Stimulated activated CD8-positive, alpha-beta memory T cell treated with anti-CD3 and anti-CD28 coated beads, Interleukin-4, amount 100 ng/mL, for 48 hours (primary cell): ENCODE data around the gene SULT1B1.

Experiments
- DNase-seq: peaks from one replicate; pipeline ENCODE4 v3.0.0-alpha.2; 2020

Gene SULT1B1

DNA sequence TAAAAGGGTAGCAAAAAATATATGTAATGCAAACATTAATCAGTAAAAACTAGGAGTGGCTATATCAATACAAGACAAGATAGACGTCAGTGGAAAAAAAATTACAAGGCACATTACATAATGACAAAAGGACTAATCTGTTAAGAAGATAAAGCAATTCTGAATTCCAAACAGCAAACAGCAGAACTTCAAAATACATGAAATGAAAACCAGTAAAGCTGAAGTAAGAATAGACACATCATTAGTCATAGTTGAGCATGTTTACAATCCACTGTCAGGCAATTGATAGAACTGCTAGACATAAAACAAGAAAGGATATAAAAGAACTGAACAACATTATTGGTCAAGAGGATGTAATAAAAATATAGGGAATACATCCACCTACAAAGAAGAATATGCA is 12.2 kb downstream of the SULT1B1 start:
- DNase-seq, result no peak

DNA sequence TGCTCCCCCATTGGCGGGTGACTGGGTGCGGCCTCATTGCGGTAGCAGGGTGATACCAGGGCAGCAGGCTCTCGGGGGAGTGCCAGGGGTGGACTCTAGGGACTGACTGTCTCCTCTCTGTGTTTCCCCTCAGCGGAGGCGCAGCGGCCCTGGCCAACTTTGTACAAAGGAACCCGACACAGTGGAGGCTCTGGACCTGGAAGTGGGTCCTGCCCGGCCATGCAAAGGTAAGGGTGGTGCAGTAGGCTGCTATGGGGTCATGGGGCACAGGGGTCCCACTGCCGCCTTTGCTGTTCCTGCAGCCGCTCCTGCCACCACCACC is 16.3 kb downstream of the SULT1B1 start:
- no peak for DNase-seq

DNA sequence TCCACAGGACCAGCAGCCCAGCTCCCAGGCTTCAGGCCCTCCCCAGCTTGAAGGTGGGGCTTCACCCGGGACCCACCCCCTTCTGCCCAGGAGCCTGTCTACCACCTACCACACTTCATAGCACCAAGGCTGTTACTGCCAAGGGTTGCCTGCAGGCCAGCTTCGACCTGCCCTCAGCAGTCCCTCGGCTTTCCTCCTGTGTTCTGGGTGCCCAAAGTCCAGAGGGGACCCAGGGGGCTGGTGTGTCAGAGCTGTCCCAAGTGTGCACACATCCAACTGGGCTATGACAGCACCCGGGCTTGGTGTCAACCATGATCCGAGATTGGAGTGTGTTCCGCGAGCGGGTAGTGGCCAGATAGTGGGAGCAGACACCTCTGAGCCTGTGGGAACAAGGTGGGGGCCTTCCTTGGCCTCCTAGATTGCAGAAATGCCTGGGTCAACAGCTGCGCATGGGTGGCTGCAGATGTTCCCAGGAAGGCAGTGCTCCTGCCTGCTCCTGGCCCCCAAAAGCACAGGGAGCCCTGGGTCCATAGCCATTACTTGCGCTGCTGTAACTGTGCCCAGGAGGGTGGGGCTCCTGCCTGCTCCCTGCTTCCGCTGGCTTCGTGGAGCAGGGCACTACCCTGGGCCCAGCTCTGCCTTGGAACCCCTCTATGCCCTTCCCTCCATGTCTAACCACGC is 16.8 kb downstream of the SULT1B1 start:
- DNase-seq, result no peak

DNA sequence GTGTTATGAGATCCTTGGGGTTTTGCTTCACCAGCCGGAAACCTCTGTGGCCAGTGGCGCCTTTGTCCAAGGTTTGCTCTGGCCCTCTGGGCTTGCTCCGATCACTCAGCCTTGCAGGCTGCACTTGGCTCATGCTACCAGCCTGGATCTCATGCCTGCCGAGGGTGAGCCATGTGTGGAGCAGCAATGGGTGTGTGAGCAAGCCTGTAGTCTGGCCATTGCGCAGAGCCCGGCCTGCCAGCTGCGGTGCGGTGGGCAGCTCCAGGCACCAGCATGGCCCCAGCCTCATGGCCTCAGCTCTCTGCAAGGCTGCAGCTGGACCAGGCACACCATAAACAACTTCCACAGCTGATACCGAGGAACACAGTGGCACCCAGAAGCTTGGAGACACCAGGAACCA is 17.8 kb downstream of the SULT1B1 start:
- DNase-seq, result no peak

DNA sequence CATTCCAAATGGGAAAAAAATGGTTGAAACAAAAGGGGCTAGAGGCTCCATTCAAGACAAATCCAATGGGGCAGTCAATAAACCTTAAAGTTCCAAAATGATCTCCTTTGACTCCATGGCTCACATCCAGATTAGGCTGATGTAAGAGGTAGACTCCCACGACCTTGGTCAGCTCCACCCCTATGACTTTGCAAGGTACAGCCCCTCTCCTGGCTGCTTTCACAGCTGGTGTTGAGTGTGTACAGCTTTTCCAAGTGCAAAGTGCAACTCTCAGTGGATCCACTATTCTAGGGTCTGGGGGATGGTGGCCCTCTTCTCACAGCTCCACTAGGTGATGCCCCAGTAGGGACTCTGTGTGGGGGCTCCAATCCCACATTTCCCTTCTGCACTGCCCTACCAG is 21.5 kb downstream of the SULT1B1 start:
- no peak for DNase-seq

DNA sequence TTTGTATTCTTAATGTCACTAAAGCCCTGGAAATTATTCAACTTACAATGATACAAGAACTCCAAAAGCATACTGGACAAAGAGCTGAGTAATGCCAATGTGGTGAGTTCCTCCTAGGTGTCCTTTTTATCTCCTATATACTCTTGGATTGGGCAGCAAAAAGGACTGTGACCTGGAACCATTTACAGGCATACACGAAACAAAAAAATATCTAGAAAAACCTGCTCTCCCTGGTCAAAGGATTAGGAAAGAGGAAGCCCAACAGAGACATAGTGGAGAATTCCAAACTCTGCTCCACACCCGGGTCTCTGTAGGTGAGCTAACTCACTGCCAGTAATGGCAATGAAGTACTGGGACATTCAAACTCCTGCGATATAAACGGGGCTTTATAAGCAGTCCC is 25.3 kb downstream of the SULT1B1 start:
- no peak for DNase-seq

DNA sequence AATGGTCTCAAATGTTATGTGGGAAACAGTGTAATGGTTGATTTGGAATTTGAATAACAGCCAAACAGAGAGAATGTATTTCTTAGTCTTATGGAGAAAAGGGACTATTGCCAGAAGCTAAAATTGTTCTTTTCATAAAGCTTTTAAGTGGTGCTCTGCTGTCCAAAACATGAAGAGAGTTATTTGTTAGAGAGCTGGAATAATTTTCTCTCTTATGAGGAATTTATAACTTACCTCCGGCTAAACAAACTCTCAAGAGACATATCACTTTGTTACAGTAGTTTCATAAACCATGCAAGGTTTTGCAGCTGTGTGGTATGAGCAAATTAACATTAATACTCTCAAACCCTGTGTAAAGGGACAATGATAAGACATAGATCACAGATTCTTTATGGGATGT is 28.6 kb downstream of the SULT1B1 start:
- no peak for DNase-seq

DNA sequence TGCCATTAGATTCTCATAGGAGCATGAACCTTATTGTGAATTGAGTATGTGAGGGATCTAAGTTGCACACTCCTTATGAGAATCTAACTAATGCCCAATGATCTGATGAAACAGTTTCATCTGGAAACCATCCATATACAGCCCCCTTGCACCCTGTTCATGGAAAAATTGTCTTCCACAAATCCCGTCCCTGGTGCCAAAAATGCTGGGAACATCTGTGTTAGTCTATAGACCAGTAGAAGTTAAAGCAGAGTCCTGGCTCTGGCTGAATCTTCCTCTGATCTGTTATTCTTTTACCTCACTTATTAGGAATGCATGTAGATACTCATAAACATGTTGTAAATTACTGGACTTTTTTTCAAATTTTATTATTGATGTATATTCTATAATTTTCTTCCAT is 29.2 kb downstream of the SULT1B1 start:
- DNase-seq, result no peak

DNA sequence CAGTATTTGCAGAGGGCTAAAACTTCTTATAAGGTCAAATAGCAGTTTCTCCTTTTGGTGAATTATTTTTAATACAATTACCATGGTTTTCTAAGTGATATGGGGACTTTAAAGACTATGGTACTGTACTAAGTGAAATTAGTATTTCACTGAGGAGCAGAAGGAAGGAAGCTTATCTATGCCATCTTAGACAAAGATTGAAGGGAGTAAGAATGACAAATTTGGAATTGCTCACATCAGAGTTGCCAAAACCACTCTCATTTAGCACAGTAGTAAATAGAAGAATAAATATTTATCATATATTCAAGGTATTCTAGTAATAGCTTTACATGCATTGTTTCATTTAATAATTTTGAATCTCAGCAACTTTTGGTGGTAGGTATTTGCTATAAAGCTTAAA is 30.4 kb downstream of the SULT1B1 start:
- DNase-seq, result no peak

DNA sequence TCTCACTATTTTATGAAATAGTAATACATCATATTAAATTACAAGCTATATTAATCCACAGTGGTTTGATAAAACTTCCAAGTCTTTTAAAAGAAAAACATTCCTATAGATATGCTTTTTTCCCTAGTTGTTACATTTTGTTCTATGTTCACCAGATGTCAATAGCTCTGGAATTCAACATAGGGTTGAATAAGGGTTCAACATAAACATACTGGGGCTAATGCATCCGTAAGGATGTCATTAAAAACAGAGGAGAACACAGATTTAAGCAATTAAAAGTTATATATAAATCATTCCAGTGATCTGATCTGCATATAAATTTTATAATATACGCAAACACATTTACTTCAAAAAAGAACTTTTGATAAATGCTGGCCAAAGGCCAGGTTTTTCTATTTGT is 32.5 kb downstream of the SULT1B1 start:
- DNase-seq, result no peak

DNA sequence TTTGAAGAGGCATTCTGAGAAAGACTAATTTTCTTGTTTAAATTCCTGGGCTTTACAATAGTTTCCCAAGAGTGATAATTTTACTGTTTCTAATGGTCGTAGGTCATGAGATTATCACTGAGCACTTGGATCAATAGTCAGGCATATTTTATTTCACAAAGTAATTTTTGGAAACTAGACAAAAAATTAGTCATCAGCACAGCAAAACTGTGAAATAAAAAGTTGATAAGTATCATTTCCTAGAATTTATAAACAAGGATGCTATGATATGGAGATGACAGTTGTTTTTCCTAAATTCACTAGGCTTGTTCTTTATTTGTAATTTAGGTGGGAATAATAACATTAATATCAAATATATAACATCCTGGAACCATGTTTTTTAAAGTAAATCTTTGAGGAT is 33.0 kb downstream of the SULT1B1 start:
- DNase-seq, result no peak

DNA sequence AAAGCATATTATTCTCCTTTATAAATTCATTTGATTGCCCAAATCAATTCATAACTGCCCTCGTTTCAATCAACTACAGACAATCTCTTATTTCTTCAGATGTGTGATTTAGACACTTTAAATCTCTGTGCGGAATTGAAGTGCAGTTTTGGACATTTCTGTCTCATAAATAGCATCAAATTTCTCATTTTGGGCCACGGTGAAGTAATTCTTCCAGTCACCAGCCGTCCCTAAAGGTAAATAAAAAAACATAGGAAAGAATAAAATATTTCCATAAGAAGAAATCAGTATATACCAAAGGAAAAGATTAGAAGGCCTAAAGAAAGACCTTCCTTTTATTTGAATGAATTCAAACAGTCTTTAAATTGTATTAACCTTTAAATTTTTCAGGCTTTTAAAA is 33.4 kb downstream of the SULT1B1 start:
- no peak for DNase-seq

DNA sequence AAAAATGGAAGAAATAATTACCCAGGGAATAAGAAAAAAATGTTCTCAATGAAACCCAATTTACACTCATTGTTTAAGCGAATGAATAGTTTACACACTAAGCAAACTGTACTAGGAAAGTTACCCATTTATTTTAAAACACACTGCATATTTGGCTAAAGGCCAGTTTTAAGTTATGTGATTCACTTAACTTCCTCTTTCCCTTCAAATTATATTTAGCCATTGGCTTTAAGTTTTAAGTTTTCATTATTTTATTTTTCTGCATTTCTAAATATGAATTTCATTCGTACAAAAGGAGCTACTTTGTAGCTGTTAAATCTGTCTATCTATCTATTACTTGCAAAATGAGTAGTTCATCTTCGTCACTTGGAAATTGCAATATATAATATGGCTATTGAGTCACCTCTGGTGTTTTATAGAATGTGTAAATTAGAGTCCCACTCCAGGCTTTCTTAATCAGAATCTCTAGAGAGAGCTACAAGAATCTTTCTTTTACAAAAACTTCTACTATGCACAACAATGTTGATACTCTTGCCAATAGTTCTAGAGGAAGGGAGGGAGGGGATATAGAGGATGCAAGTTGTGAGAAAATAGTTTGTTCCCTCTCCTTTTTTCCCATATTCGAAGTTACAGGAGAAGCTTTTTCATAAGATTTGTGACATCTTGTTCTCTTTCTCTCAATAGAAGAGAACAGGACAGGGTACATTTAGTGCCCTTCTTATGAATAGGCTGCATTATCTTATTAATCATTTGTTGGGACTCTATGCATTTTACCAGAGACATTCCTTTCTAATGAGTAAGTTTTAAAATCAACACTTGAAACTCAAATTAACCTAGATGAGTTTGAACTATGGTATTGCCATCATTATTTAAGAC is 41.8 kb downstream of the SULT1B1 start:
- no peak for DNase-seq

DNA sequence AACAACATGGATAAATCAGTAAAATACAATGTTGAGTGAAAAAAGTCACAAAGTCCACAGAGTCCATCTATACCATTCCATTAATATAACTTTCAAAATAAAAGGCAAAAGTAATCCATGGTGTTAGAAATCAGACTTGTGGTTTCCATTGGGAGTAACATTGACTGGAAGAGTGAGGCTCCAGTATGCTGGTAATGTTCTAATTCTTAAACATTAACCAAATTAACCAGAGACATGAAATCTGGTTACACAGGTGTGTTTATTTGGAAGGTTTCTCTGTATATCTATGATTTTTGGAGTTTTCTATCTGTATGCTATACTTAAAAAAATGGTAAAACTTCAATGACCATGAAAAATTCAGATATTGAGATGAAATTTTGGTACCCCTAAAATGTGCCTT is 42.6 kb downstream of the SULT1B1 start:
- DNase-seq, result no peak

DNA sequence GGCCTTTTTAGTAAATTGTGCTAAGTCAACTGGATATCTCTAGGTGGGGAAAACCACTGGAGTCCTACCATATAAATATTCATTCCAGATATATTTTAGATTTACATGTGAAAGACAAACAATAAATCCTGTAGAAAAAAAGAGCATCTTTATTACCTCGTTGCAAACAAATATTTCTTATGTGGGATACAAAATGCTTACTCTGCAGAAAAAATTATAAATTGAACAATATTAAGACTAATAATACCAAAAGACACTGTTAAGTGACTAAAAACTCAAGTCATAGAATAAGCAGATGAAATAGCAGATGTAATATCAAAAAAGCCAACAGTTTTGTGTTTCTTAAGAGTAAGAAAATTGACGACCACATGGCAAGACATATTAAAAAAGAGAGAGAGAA is 43.8 kb downstream of the SULT1B1 start:
- no peak for DNase-seq

DNA sequence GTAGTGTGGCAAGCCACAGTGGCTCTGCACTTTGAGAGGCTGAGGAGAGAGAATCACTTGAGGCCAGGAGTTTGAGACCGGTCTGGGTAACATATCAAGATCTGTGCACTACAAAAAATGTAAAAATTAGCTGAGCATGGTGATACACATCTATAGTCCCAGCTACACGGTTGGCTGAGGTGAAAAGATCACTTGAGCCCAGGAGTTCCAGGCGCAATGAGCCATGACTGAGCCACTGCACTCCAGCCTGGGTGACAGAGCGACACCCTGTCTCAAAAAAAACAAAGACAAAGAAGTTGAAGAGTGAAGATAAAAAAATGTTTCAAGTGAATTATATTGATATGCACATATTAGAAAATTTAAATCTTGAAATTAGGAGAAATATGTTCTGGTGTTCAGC is 46.3 kb downstream of the SULT1B1 start:
- no peak for DNase-seq

DNA sequence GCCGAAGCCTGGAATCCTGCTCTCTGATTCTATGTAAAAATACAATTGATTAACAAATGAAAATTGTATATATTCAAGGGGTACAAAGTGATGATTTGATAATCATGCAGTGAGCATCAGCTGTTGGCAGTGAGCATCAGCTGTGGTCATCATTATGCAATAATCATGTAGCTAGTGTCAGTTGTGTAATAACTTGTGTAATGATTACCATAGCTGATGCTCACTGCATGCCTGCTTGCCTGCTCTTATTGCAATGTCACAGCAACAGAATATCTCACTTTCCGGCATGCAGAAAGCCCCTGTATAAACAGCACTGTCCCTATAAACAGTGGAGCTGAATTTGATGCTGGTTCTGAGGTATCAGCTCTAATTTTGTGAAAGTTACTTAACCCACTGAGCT is 46.8 kb downstream of the SULT1B1 start:
- no peak for DNase-seq

DNA sequence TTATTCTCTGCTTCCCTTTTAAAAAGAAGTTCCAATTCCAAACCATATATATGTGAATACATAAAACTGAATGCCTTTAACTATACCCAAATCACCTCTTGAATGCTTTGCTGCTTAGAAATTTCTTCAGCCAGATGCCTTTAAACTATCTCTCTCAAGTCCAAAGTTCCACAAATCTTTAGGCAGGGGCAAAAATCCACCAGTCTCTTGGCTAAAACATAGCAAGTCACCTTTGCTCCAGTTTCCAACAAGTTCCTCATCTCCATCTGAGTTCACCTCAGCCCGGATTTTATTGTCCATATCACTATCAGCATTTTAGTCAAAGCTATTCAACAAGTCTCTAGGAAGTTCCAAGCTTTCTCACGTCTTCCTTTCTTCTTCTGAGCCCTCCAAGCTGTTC is 49.8 kb downstream of the SULT1B1 start:
- DNase-seq, result no peak

DNA sequence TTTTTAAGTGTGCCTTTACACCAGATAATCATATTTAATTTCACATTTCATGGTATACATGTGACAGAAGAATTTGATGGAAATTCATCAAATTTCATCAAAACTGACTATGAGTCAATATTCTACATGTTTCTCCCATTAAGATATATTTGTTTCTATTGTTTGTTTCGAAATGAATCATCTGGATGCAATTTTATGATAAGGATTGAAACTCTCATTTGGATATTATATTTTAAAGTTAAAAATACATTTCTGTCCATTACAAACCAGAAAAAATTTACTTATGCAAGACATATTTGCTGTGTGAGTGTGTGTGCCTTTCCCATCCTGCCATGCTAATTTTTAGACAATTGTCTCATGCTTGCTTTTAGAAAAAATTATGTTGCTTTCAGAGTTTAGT is 52.2 kb downstream of the SULT1B1 start:
- no peak for DNase-seq

DNA sequence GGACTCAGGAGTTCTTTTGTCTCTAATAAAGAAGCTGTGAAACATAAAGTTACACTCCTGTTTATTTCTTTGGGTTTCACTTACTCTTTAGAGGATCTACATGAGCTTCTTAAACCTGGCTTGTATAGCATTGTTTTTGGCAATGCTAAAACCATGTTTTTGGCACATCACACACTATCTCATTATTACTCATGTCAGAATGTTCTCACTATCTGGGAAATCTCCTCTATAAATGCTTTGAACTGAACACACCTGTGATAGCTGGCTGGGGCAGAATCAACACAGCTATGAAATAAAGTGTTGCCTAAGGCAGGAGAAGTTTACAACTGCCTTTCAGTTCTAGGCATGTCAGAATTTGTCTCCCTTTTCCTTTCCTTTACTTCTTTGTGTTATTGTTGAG is 52.6 kb downstream of the SULT1B1 start:
- DNase-seq, result no peak

DNA sequence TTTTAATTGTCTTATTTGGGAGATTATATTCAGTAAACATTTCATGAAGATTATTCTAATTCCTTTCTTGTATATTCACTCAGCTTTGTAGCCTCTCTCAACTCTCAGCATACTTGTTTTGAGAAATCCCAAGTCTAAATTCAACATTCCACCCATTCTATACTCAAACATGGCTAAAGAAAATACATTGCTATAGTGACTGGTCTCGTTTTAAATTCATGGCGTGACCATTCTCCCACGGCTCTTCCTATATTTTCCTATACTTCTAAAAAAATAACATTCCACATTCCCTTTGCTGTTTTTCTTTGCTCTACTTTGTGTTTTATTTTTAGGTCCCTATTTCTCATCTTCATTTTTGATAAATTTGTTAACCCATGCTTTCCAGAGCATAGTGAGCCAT is 58.2 kb downstream of the SULT1B1 start:
- no peak for DNase-seq

DNA sequence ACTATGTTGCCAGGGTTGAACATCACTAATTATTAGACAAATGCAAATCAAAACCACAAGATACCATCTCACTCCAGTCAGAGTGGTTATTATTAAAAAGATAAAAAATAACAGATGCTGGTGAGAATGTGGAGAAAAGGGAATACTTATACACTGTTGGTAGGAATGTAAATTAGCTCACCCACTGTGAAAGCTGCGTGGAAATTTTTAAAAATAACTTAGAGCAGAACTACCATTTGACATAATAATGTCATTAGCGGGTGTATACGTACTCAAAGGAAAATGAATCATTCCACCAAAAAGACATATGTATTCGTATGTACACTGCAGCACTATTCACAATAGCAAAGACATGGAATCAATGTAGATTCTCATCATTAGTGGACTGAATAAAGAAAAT is 58.7 kb downstream of the SULT1B1 start:
- no peak for DNase-seq

DNA sequence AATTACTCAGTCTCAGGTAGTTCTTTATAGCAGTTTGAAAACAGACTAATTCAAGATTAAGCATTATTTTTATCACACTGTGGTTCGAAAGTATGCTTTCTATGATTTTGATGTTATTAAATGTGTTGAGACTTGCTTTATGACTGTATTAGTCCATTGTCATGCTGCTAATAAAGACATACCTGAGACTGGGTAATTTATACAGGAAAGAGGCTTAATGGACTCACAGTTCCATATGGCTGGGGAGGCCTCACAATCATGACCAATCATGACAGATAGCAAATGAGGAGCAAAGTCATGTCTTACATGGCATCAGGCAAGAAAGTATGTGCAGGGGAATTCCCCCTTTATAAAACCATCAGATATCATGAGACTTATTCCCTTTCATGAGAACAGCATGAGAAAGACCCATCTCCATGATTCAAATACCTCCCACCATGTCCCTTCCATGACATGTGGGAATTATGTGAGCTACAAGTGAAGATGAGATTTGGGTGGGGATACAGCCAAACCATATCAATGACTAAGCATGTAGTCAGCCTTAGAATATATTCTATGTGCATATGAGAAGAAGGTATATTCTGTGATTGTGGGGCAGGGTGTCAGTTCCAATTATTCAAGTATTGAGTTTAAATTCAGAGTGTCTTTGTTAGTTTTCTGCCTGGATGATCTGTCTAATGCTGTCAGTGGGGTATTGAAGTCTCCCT is 62.7 kb downstream of the SULT1B1 start:
- no peak for DNase-seq

DNA sequence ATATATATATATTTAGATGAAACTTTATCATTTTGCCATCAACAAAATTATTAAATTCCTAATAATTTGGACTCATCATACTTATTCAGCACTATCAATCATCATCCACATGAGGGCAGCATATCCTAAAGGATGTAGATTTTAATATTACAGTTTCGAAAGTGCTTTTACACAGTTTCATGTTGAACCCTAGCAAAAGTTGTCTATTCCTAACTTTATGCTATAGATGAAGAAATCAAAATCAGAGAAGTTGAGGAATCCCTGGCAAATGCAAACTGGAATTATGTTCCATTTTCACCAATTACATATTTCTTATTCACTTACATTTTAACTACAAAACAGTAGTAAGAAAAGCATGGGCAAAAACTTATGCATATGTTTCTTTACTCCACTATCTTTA is 70.8 kb downstream of the SULT1B1 start:
- DNase-seq, result no peak
